Measurements from ENCODE around the gene MYBPC3. TPM values are rescaled to one million over a fixed set of nuclear protein-coding genes. Genes with fewer than 3 reads are reported as not detected.

MYBPC3 gene
- total and polyA plus RNA-seq, 10 of the 15 experiments (the other 5 are each of a cell fraction or from before 2014, with no cell fraction given): 0.03 to 0.08 (median 0.03) TPM; not detected in 7

- TF ChIP-seq, protein P1, sequence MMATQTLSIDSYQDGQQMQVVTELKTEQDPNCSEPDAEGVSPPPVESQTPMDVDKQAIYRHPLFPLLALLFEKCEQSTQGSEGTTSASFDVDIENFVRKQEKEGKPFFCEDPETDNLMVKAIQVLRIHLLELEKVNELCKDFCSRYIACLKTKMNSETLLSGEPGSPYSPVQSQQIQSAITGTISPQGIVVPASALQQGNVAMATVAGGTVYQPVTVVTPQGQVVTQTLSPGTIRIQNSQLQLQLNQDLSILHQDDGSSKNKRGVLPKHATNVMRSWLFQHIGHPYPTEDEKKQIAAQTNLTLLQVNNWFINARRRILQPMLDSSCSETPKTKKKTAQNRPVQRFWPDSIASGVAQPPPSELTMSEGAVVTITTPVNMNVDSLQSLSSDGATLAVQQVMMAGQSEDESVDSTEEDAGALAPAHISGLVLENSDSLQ (IDR thresholded peaks at IDR 0.05): peak; percentile 42; the same call in 1 of the 2 replicates
- TF ChIP-seq CUX1 (IDR thresholded peaks at IDR 0.05; ENCODE audit: insufficient replicate concordance, low read depth, low read length) (no peak), SRF (IDR thresholded peaks at IDR 0.05; ENCODE audit: low read depth in 2 of 2, low read length in 2 of 2) (no peak), ATF3 (IDR thresholded peaks at IDR 0.05; ENCODE audit: borderline replicate concordance, extremely low read depth, low read depth, low read length) (no peak), GATAD2B (conservative IDR thresholded peaks at IDR 0.05; ENCODE audit: low read depth) (no peak), BMI1 (IDR thresholded peaks at IDR 0.05; ENCODE audit: borderline replicate concordance) (no peak), ZNF622 (IDR thresholded peaks at IDR 0.05) (no peak), WRNIP1 (IDR thresholded peaks at IDR 0.05; ENCODE audit: borderline replicate concordance, low read depth, low read length) (no peak), NBN (IDR thresholded peaks at IDR 0.05) (0 out of 2 replicates have a peak, but pooled peaks have one; percentile 53), ATF7 (IDR thresholded peaks at IDR 0.05; ENCODE audit: low read depth) (peak; percentile 73), POU2F2 (IDR thresholded peaks at IDR 0.05; ENCODE audit: borderline replicate concordance, low read depth, low read length) (no peak), IKZF1 (conservative IDR thresholded peaks at IDR 0.05) (peak; percentile 70), DPF2 (IDR thresholded peaks at IDR 0.05) (peak; percentile 68; the same call in 1 of the 2 replicates), CBX3 (IDR thresholded peaks at IDR 0.05; ENCODE audit: borderline replicate concordance, low read depth) (no peak), STAT1 (conservative IDR thresholded peaks at IDR 0.05) (no peak), EGR1 (IDR thresholded peaks at IDR 0.05; ENCODE audit: borderline replicate concordance in 1 of 2, low read depth in 2 of 2, low read length in 2 of 2) (no peak), EP300 (IDR thresholded peaks at IDR 0.05; ENCODE audit: borderline replicate concordance in 1 of 2, control insufficient read depth in 1 of 2, low read depth in 2 of 2, low read length in 2 of 2) (no peak), SMAD5 (IDR thresholded peaks at IDR 0.05; ENCODE audit: low read depth) (no peak), JUNB (IDR thresholded peaks at IDR 0.05) (peak; percentile 39; the same call in 1 of the 2 replicates), MXI1 (IDR thresholded peaks at IDR 0.05; ENCODE audit: low read depth, low read length) (no peak), KLF5 (IDR thresholded peaks at IDR 0.05; ENCODE audit: partially characterized antibody) (no peak)
- TF ChIP-seq, protein P2, sequence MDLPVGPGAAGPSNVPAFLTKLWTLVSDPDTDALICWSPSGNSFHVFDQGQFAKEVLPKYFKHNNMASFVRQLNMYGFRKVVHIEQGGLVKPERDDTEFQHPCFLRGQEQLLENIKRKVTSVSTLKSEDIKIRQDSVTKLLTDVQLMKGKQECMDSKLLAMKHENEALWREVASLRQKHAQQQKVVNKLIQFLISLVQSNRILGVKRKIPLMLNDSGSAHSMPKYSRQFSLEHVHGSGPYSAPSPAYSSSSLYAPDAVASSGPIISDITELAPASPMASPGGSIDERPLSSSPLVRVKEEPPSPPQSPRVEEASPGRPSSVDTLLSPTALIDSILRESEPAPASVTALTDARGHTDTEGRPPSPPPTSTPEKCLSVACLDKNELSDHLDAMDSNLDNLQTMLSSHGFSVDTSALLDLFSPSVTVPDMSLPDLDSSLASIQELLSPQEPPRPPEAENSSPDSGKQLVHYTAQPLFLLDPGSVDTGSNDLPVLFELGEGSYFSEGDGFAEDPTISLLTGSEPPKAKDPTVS (IDR thresholded peaks at IDR 0.05; ENCODE audit: low read depth, low read length): no peak
Observed at GRCh38 chr11:47366020-47366490, 13.6 kb upstream of the MYBPC3 start (continued).

Measured in GM12878 (cell line).